PC-3 (cell line): ENCODE measurements around the gene INVS. TPM values are rescaled to one million over a fixed set of nuclear protein-coding genes. Genes with fewer than 3 reads are reported as not detected.

Experiments
- total RNA-seq: library from RNA; depleted of rRNA; stranded (reverse); fragments of >200 nt; gene quantifications from 2 replicates; pipeline ENCODE4 v1.2.3, GENCODE V29; 2014; rRNA removed

Gene INVS
- total RNA-seq, 1 experiment from 2014 or later, result 8.9 TPM

Other genes with a start within 250 kb of the INVS start
- 12.8 TPM in 2 replicates for gene STX17, start 192.6 kb upstream of the INVS start, total RNA-seq
- gene ERP44, start 243 bp upstream of the INVS start, total RNA-seq, result 5.8 and 7.7 TPM in 2 replicates